K562 (cell line): ENCODE results near the gene PSMB11. TPM values are rescaled to one million over a fixed set of nuclear protein-coding genes. Genes with fewer than 3 reads are reported as not detected.

ENCODE experiments used
- ESRRB ChIP-seq: fragments of 250-450 bp; sonication (Bioruptor Pico); IDR thresholded peaks from 2 replicates; pipeline ENCODE4 v1.5.0; 2020; ENCODE audit warnings: mild to moderate bottlenecking, moderate library complexity, borderline replicate concordance
- MCM5 ChIP-seq: fragments of 450-650 bp; IDR thresholded peaks from 2 replicates; pipeline ENCODE4 v1.6.1; 2016; ENCODE audit warnings: low read depth
- MEIS2 ChIP-seq: fragments of 450-650 bp; IDR thresholded peaks from 2 replicates; pipeline ENCODE4 v1.6.1; 2014; ENCODE audit warnings: mild to moderate bottlenecking; ENCODE audit not compliant: partially characterized antibody
- SPI1 ChIP-seq: IDR thresholded peaks from 2 replicates; pipeline ENCODE4 v1.6.1; 2011; ENCODE audit warnings: low read depth, low read length, control low read depth, borderline replicate concordance
- USF2 ChIP-seq: sonication (generic); formaldehyde crosslinking; IDR thresholded peaks from 2 replicates; pipeline ENCODE4 v1.5.0; 2020; ENCODE audit warnings: missing genetic modification reagents
- ZNF174 ChIP-seq: fragments of 250-450 bp; sonication (Bioruptor Pico); IDR thresholded peaks from 2 replicates; pipeline ENCODE4 v1.4.0; 2020; ENCODE audit warnings: mild to moderate bottlenecking
- polyA plus RNA-seq, 8 experiments: library from polyadenylated mRNA; depleted of rRNA in 4 of 8; stranded (reverse) in 5 of 8; unstranded in 3 of 8; fragments of >200 nt; fragmentation: Nextera tagmentation in 2 of 8; fragmentation: Illumina TruSeq in 1 of 8; extraction: Ambion mirVana in 2 of 8; extraction: Trizol in 1 of 8; gene quantifications; 2 replicates each; pipeline versions ENCODE4 v1.2.1 to v1.2.3, GENCODE V29; 2011 to 2014; ENCODE audit warnings: inconsistent platforms in 1 of 8, missing spikeins in 1 of 8
- total RNA-seq, 7 experiments: library from RNA; depleted of rRNA in 6 of 7; stranded (reverse); fragments of >200 nt in 6 of 7; fragmentation: Illumina TruSeq in 2 of 7; extraction: Trizol in 2 of 7; gene quantifications; 2 replicates each; pipeline versions ENCODE4 v1.2.1 to v1.2.3, GENCODE V29; 2011 to 2021; ENCODE audit warnings: low replicate concordance in 1 of 7
- TF ChIP-seq, protein P1 (sequence below), 2 experiments: fragments of 450-650 bp in 1 of 2; sonication (generic) in 1 of 2; formaldehyde crosslinking in 1 of 2; IDR thresholded peaks; 2 replicates each; pipeline versions ENCODE4 v1.7.1 to v1.9.0; 2016 to 2022; ENCODE audit warnings: inconsistent platforms in 1 of 2, mild to moderate bottlenecking in 1 of 2, missing genetic modification reagents in 1 of 2
- TF ChIP-seq, protein P2 (sequence below): sonication (generic); formaldehyde crosslinking; IDR thresholded peaks from 2 replicates; pipeline ENCODE4 v1.8.0; 2022; ENCODE audit warnings: mild to moderate bottlenecking, missing genetic modification reagents
- TF ChIP-seq, protein P3 (sequence below): fragments of 250-450 bp; sonication (Bioruptor Pico); IDR thresholded peaks from 2 replicates; pipeline ENCODE4 v1.5.0; 2022; ENCODE audit warnings: mild to moderate bottlenecking
- TF ChIP-seq, protein P4 (sequence below): fragments of 250-450 bp; sonication (Bioruptor Pico); IDR thresholded peaks from 2 replicates; pipeline ENCODE4 v1.5.0; 2021; ENCODE audit warnings: mild to moderate bottlenecking, borderline replicate concordance

PSMB11 gene
- total and polyA plus RNA-seq, 9 of the 15 experiments (the other 6 are each of a cell fraction or from before 2014, with no cell fraction given) = not detected

- TF ChIP-seq, protein P1, sequence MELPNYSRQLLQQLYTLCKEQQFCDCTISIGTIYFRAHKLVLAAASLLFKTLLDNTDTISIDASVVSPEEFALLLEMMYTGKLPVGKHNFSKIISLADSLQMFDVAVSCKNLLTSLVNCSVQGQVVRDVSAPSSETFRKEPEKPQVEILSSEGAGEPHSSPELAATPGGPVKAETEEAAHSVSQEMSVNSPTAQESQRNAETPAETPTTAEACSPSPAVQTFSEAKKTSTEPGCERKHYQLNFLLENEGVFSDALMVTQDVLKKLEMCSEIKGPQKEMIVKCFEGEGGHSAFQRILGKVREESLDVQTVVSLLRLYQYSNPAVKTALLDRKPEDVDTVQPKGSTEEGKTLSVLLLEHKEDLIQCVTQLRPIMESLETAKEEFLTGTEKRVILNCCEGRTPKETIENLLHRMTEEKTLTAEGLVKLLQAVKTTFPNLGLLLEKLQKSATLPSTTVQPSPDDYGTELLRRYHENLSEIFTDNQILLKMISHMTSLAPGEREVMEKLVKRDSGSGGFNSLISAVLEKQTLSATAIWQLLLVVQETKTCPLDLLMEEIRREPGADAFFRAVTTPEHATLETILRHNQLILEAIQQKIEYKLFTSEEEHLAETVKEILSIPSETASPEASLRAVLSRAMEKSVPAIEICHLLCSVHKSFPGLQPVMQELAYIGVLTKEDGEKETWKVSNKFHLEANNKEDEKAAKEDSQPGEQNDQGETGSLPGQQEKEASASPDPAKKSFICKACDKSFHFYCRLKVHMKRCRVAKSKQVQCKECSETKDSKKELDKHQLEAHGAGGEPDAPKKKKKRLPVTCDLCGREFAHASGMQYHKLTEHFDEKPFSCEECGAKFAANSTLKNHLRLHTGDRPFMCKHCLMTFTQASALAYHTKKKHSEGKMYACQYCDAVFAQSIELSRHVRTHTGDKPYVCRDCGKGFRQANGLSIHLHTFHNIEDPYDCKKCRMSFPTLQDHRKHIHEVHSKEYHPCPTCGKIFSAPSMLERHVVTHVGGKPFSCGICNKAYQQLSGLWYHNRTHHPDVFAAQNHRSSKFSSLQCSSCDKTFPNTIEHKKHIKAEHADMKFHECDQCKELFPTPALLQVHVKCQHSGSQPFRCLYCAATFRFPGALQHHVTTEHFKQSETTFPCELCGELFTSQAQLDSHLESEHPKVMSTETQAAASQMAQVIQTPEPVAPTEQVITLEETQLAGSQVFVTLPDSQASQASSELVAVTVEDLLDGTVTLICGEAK (IDR thresholded peaks at IDR 0.05) = peak; percentile 74
- TF ChIP-seq, protein P1 (CRISPR knock-in tag; IDR thresholded peaks at IDR 0.05) = no peak
- no peak for TF ChIP-seq ESRRB (CRISPR knock-in tag)
- TF ChIP-seq, protein P2, sequence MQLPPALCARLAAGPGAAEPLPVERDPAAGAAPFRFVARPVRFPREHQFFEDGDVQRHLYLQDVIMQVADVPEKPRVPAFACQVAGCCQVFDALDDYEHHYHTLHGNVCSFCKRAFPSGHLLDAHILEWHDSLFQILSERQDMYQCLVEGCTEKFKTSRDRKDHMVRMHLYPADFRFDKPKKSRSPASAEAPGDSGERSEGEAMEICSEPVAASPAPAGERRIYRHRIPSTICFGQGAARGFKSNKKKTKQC (CRISPR knock-in tag) = no peak
- no peak for TF ChIP-seq SPI1
- peak; percentile 13; the same call in 1 of the 2 replicates for TF ChIP-seq USF2 (CRISPR knock-in tag)
- TF ChIP-seq, protein P3, sequence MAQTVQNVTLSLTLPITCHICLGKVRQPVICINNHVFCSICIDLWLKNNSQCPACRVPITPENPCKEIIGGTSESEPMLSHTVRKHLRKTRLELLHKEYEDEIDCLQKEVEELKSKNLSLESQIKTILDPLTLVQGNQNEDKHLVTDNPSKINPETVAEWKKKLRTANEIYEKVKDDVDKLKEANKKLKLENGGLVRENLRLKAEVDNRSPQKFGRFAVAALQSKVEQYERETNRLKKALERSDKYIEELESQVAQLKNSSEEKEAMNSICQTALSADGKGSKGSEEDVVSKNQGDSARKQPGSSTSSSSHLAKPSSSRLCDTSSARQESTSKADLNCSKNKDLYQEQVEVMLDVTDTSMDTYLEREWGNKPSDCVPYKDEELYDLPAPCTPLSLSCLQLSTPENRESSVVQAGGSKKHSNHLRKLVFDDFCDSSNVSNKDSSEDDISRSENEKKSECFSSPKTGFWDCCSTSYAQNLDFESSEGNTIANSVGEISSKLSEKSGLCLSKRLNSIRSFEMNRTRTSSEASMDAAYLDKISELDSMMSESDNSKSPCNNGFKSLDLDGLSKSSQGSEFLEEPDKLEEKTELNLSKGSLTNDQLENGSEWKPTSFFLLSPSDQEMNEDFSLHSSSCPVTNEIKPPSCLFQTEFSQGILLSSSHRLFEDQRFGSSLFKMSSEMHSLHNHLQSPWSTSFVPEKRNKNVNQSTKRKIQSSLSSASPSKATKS (CRISPR knock-in tag) = no peak
- TF ChIP-seq, protein P4, sequence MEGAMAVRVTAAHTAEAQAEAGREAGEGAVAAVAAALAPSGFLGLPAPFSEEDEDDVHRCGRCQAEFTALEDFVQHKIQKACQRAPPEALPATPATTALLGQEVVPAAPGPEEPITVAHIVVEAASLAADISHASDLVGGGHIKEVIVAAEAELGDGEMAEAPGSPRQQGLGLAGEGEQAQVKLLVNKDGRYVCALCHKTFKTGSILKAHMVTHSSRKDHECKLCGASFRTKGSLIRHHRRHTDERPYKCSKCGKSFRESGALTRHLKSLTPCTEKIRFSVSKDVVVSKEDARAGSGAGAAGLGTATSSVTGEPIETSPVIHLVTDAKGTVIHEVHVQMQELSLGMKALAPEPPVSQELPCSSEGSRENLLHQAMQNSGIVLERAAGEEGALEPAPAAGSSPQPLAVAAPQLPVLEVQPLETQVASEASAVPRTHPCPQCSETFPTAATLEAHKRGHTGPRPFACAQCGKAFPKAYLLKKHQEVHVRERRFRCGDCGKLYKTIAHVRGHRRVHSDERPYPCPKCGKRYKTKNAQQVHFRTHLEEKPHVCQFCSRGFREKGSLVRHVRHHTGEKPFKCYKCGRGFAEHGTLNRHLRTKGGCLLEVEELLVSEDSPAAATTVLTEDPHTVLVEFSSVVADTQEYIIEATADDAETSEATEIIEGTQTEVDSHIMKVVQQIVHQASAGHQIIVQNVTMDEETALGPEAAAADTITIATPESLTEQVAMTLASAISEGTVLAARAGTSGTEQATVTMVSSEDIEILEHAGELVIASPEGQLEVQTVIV (CRISPR knock-in tag) = no peak
- TF ChIP-seq MCM5 = no peak
- no peak for TF ChIP-seq ZNF174 (CRISPR knock-in tag)
- no peak for TF ChIP-seq MEIS2
Measured at GRCh38 chr14:23021434-23021833, 20.6 kb upstream of the PSMB11 start (continued).
